HG02852 (cell line): ENCODE measurements around the gene CHST9.
"Not testable (repeated sequence)": the region's sequence is repeated elsewhere in the genome, so short reads cannot be mapped to it uniquely, and the experiment has no call there.

ENCODE experiments used
- ATAC-seq: cut with Tn5 transposase; IDR thresholded peaks from one replicate; pipeline ENCODE4 v1.9.1; 2021; ENCODE audit warnings: mild to moderate bottlenecking, moderate library complexity; ENCODE audit not compliant: unreplicated experiment

Gene CHST9

GRCh38 chr18:26943906-26944305 lies 241.2 kb downstream of the CHST9 start:
- no peak for ATAC-seq

- no peak for ATAC-seq
Observed at GRCh38 chr18:26941584-26941983, 243.5 kb downstream of the CHST9 start.

- ATAC-seq, result no peak
Observed at GRCh38 chr18:26940744-26941398, 244.2 kb downstream of the CHST9 start.

GRCh38 chr18:26931659-26932058 lies 253.4 kb downstream of the CHST9 start:
- ATAC-seq, result no peak

GRCh38 chr18:26930630-26931029 lies 254.5 kb downstream of the CHST9 start:
- ATAC-seq, result no peak

GRCh38 chr18:26928670-26929313 lies 256.3 kb downstream of the CHST9 start:
- no peak for ATAC-seq

GRCh38 chr18:26927822-26928221 lies 257.3 kb downstream of the CHST9 start:
- not testable (repeated sequence) for ATAC-seq

GRCh38 chr18:26926066-26926675 lies 258.9 kb downstream of the CHST9 start:
- ATAC-seq, result no peak

GRCh38 chr18:26925313-26925712 lies 259.8 kb downstream of the CHST9 start:
- ATAC-seq, result no peak

- ATAC-seq, result no peak
Observed at GRCh38 chr18:26922313-26922712, 262.8 kb downstream of the CHST9 start.

- no peak for ATAC-seq
Observed at GRCh38 chr18:26920644-26921043, 264.5 kb downstream of the CHST9 start.

- no peak for ATAC-seq
Observed at GRCh38 chr18:26919627-26920026, 265.5 kb downstream of the CHST9 start.

- ATAC-seq, result no peak
Observed at GRCh38 chr18:26919201-26919600, 265.9 kb downstream of the CHST9 start.

- no peak for ATAC-seq
Observed at GRCh38 chr18:26911840-26912239, 273.3 kb downstream of the CHST9 start.

GRCh38 chr18:26909599-26910290 lies 275.4 kb downstream of the CHST9 start:
- ATAC-seq, result no peak

GRCh38 chr18:26908906-26909305 lies 276.2 kb downstream of the CHST9 start:
- ATAC-seq, result no peak

GRCh38 chr18:26902291-26902690 lies 282.8 kb downstream of the CHST9 start:
- ATAC-seq, result no peak

- no peak for ATAC-seq
Observed at GRCh38 chr18:26901020-26901419, 284.1 kb downstream of the CHST9 start.

- ATAC-seq, result no peak
Observed at GRCh38 chr18:26894426-26894825, 290.7 kb downstream of the CHST9 start.

GRCh38 chr18:26893996-26894395 lies 291.1 kb downstream of the CHST9 start:
- ATAC-seq, result no peak

- ATAC-seq, result no peak
Observed at GRCh38 chr18:26888259-26888658, 296.8 kb downstream of the CHST9 start.
